HEK293 (cell line): ENCODE measurements around the gene ATXN1L.

Experiments
- CTCF ChIA-PET: fragments of 350-600 bp; formaldehyde crosslinking; extraction: SDS; loops from one replicate; lab custom pipeline; 2021; ENCODE audit warnings: antibody characterized with exemption; lab: Yijun Ruan, JAX
- POLR2A ChIA-PET: fragments of 300-600 bp; formaldehyde crosslinking; extraction: SDS; loops from one replicate; lab custom pipeline; 2020; ENCODE audit warnings: antibody characterized with exemption, inconsistent platforms; lab: Yijun Ruan, JAX
- H3K27ac ChIP-seq: fragments of 200-500 bp; sonication (Bioruptor generic); 2 replicates; pipeline ENCODE4 v1.5.1; 2014; ENCODE audit warnings: low read depth, low read length, control low read depth, inconsistent platforms; ENCODE audit errors: extremely low read depth
- H3K36me3 ChIP-seq, 2 experiments: fragments of 200-500 bp in 1 of 2; sonication (Bioruptor generic) in 1 of 2; 1 replicate in 1 of 2; 2 replicates in 1 of 2; pipeline ENCODE4 v1.5.1; 2014 to 2017; ENCODE audit warnings: inconsistent platforms in 2 of 2, low read length in 2 of 2; ENCODE audit not compliant: control insufficient read depth in 2 of 2, insufficient read depth in 1 of 2
- H3K4me1 ChIP-seq: fragments of 200-500 bp; sonication (Bioruptor generic); 2 replicates; pipeline ENCODE4 v1.5.1; 2014; ENCODE audit warnings: mild to moderate bottlenecking, low read length, inconsistent platforms; ENCODE audit not compliant: control insufficient read depth, insufficient read depth
- H3K4me3 ChIP-seq: 2 replicates; pipeline ENCODE4 v1.5.1; 2011; ENCODE audit warnings: low read depth, mild to moderate bottlenecking, control low read depth, low read length, moderate library complexity
- H3K9me3 ChIP-seq: fragments of 200-500 bp; sonication (Bioruptor generic); 2 replicates; pipeline ENCODE4 v1.5.1; 2014; ENCODE audit warnings: low read depth, low read length, inconsistent platforms; ENCODE audit not compliant: control insufficient read depth, insufficient read depth
- EGR2 ChIP-seq: fragments of 450-650 bp; formaldehyde crosslinking; IDR thresholded peaks from 2 replicates; pipeline ENCODE4 v1.5.1; 2016; ENCODE audit warnings: low read depth, missing biosample characterization, missing genetic modification characterization
- FEZF1 ChIP-seq: fragments of 450-650 bp; formaldehyde crosslinking; IDR thresholded peaks from 2 replicates; pipeline ENCODE4 v1.5.1; 2016; ENCODE audit warnings: missing biosample characterization, missing genetic modification characterization
- GLIS1 ChIP-seq: fragments of 450-650 bp; formaldehyde crosslinking; IDR thresholded peaks from 2 replicates; pipeline ENCODE4 v1.5.1; 2016; ENCODE audit warnings: missing biosample characterization, missing genetic modification characterization
- GLIS2 ChIP-seq: fragments of 450-650 bp; formaldehyde crosslinking; IDR thresholded peaks from 2 replicates; pipeline ENCODE4 v1.5.1; 2016; ENCODE audit warnings: missing biosample characterization, missing genetic modification characterization
- HOXA7 ChIP-seq: sonication (generic); formaldehyde crosslinking; IDR thresholded peaks from 2 replicates; pipeline ENCODE4 v1.8.1; 2022; ENCODE audit warnings: missing genetic modification reagents, borderline replicate concordance
- KLF1 ChIP-seq: fragments of 450-650 bp; formaldehyde crosslinking; IDR thresholded peaks from 2 replicates; pipeline ENCODE4 v1.5.1; 2016; ENCODE audit warnings: missing biosample characterization, missing genetic modification characterization
- KLF8 ChIP-seq: fragments of 450-650 bp; formaldehyde crosslinking; IDR thresholded peaks from 2 replicates; pipeline ENCODE4 v1.5.1; 2016; ENCODE audit warnings: missing biosample characterization, missing genetic modification characterization
- KLF9 ChIP-seq: fragments of 450-650 bp; formaldehyde crosslinking; IDR thresholded peaks from 2 replicates; pipeline ENCODE4 v1.5.1; 2016; ENCODE audit warnings: missing biosample characterization, missing genetic modification characterization, low read depth
- MEIS1 ChIP-seq: sonication (generic); formaldehyde crosslinking; IDR thresholded peaks from 2 replicates; pipeline ENCODE4 v1.8.1; 2022; ENCODE audit warnings: missing genetic modification reagents, mild to moderate bottlenecking, borderline replicate concordance
- PRDM1 ChIP-seq: fragments of 450-650 bp; formaldehyde crosslinking; IDR thresholded peaks from 2 replicates; pipeline ENCODE4; 2016; ENCODE audit warnings: missing biosample characterization, missing genetic modification characterization
- REPIN1 ChIP-seq: fragments of 450-650 bp; formaldehyde crosslinking; IDR thresholded peaks from 2 replicates; pipeline ENCODE4 v1.5.1; 2017; ENCODE audit warnings: missing biosample characterization, missing genetic modification characterization, low read depth
- SP2 ChIP-seq: fragments of 450-650 bp; formaldehyde crosslinking; IDR thresholded peaks from 2 replicates; pipeline ENCODE4 v1.5.1; 2016; ENCODE audit warnings: missing biosample characterization, missing genetic modification characterization
- SP3 ChIP-seq: fragments of 450-650 bp; formaldehyde crosslinking; IDR thresholded peaks from 2 replicates; pipeline ENCODE4 v1.5.1; 2016; ENCODE audit warnings: missing biosample characterization, missing genetic modification characterization
- ZFHX2 ChIP-seq: fragments of 450-650 bp; formaldehyde crosslinking; conservative IDR thresholded peaks from 2 replicates; pipeline ENCODE4 v1.5.1; 2016; ENCODE audit warnings: missing biosample characterization, missing genetic modification characterization
- ZFP69B ChIP-seq: fragments of 450-650 bp; formaldehyde crosslinking; IDR thresholded peaks from 2 replicates; pipeline ENCODE4 v1.5.1; 2016; ENCODE audit warnings: missing biosample characterization, missing genetic modification characterization
- ZNF335 ChIP-seq: fragments of 450-650 bp; formaldehyde crosslinking; conservative IDR thresholded peaks from 2 replicates; pipeline ENCODE4 v1.5.1; 2016; ENCODE audit warnings: missing biosample characterization, missing genetic modification characterization
- ZNF423 ChIP-seq: fragments of 450-650 bp; formaldehyde crosslinking; IDR thresholded peaks from 2 replicates; pipeline ENCODE4 v1.5.1; 2016; ENCODE audit warnings: missing biosample characterization, missing genetic modification characterization
- ZNF473 ChIP-seq: fragments of 450-650 bp; formaldehyde crosslinking; IDR thresholded peaks from 2 replicates; pipeline ENCODE4 v1.5.1; 2017; ENCODE audit warnings: missing biosample characterization, missing genetic modification characterization
- ZNF747 ChIP-seq: fragments of 450-650 bp; formaldehyde crosslinking; IDR thresholded peaks from 2 replicates; pipeline ENCODE4 v1.5.1; 2016; ENCODE audit warnings: missing biosample characterization, missing genetic modification characterization
- ZSCAN30 ChIP-seq: fragments of 450-650 bp; IDR thresholded peaks from 2 replicates; pipeline ENCODE4 v1.5.1; 2018; ENCODE audit warnings: missing biosample characterization, mild to moderate bottlenecking, missing genetic modification characterization, moderate library complexity
- TF ChIP-seq, protein P1 (sequence below): fragments of 450-650 bp; formaldehyde crosslinking; IDR thresholded peaks from 2 replicates; pipeline ENCODE4 v1.5.1; 2016; ENCODE audit warnings: missing biosample characterization, missing genetic modification characterization
- TF ChIP-seq, protein P2 (sequence below): fragments of 450-650 bp; formaldehyde crosslinking; IDR thresholded peaks from 2 replicates; pipeline ENCODE4 v1.5.1; 2016; ENCODE audit warnings: missing biosample characterization, missing genetic modification characterization
- TF ChIP-seq, protein P3 (sequence below): sonication (generic); formaldehyde crosslinking; IDR thresholded peaks from 2 replicates; pipeline ENCODE4 v1.8.1; 2022; ENCODE audit warnings: mild to moderate bottlenecking, moderate library complexity, missing genetic modification reagents

ATXN1L gene

DNA sequence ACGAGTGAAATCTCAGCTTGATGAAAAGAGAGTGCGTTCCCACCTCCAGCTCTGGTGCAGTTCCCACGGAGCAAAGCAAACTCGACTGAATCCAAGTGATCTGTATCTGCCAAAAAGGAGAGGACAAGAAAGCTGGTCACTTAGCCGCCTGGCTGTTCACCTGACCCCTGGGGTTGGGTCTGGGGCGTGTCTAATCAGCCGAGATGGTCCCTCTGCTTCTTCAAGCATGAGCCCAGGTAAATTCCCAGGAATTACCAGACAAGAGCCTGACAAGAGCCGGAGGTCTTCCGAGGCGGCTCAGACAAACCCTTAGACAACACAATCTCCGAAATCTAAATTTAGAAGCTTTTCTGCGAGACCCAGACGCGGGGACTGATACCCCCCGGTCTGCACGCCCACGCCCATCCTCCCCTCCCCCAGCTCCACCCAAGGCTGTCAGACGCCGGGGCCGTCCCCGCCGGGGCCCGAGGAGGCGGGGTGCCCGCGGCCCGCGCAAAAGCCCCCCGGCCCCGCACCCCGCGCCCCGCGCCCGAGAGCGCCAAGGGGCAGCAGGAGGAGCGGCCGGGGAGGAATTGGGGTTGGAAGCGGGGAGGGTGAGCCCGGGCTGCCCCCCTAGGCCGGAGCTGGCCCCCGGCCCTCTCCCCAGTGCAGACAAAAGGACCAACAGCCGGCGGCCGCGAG lies 37.5 kb downstream of the ATXN1L start:
- H3K4me3 ChIP-seq, result peak overlapping the region; percentile 82
- no peaks in the 10 kb centered on the region for H3K9me3 ChIP-seq
- CTCF ChIA-PET, result interaction anchor here (0.5 to 5.4 kb wide), 31 partner anchors 8 to 1125 kb away, joined by 3 to 59 read pairs (median 4); partner anchors contain the start of genes AP1G1, DHX38 and TXNL4B
- H3K27ac ChIP-seq, result peak overlapping the region; percentile 89
- POLR2A ChIA-PET, result interaction anchor here (0.9 to 2.8 kb wide), 5 partner anchors 11 to 385 kb away, joined by 3 to 51 read pairs (median 3); partner anchors contain the start of gene IST1
- TF ChIP-seq SP2 (tag by site-specific recombination), result peak; percentile 34; the same call in 1 of the 2 replicates
- peak; percentile 85 for TF ChIP-seq KLF1 (tag by site-specific recombination)
- TF ChIP-seq ZNF747 (tag by site-specific recombination), result no peak
- peak; percentile 53; the same call in 1 of the 2 replicates for TF ChIP-seq EGR2
- TF ChIP-seq KLF9 (tag by site-specific recombination), result peak; percentile 66; the same call in 1 of the 2 replicates
- no peak for TF ChIP-seq ZFP69B (tag by site-specific recombination)
- peak; percentile 71 for TF ChIP-seq SP3
- TF ChIP-seq ZNF335 (tag by site-specific recombination), result peak; percentile 80
- peak; percentile 39 for TF ChIP-seq ZFHX2 (tag by site-specific recombination)
- TF ChIP-seq ZNF473, result no peak
- peak; percentile 75; the same call in 1 of the 2 replicates for TF ChIP-seq KLF8 (tag by site-specific recombination)
- TF ChIP-seq, protein P1, sequence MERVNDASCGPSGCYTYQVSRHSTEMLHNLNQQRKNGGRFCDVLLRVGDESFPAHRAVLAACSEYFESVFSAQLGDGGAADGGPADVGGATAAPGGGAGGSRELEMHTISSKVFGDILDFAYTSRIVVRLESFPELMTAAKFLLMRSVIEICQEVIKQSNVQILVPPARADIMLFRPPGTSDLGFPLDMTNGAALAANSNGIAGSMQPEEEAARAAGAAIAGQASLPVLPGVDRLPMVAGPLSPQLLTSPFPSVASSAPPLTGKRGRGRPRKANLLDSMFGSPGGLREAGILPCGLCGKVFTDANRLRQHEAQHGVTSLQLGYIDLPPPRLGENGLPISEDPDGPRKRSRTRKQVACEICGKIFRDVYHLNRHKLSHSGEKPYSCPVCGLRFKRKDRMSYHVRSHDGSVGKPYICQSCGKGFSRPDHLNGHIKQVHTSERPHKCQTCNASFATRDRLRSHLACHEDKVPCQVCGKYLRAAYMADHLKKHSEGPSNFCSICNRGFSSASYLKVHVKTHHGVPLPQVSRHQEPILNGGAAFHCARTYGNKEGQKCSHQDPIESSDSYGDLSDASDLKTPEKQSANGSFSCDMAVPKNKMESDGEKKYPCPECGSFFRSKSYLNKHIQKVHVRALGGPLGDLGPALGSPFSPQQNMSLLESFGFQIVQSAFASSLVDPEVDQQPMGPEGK (tag by site-specific recombination), result peak; percentile 21
- TF ChIP-seq REPIN1, result no peak
- TF ChIP-seq GLIS2, result peak; percentile 79
- no peak for TF ChIP-seq ZSCAN30 (tag by site-specific recombination)
- no peak for TF ChIP-seq MEIS1
- no peak for TF ChIP-seq HOXA7 (CRISPR knock-in tag)
- TF ChIP-seq PRDM1 (tag by site-specific recombination), result peak; percentile 81; the same call in 1 of the 2 replicates
- TF ChIP-seq, protein P2, sequence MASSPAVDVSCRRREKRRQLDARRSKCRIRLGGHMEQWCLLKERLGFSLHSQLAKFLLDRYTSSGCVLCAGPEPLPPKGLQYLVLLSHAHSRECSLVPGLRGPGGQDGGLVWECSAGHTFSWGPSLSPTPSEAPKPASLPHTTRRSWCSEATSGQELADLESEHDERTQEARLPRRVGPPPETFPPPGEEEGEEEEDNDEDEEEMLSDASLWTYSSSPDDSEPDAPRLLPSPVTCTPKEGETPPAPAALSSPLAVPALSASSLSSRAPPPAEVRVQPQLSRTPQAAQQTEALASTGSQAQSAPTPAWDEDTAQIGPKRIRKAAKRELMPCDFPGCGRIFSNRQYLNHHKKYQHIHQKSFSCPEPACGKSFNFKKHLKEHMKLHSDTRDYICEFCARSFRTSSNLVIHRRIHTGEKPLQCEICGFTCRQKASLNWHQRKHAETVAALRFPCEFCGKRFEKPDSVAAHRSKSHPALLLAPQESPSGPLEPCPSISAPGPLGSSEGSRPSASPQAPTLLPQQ (tag by site-specific recombination), result 0 out of 2 replicates have a peak, but pooled peaks have one; percentile 4
- TF ChIP-seq FEZF1 (tag by site-specific recombination), result peak; percentile 88
- 0 out of 2 replicates have a peak, but pooled peaks have one; percentile 27 for TF ChIP-seq ZNF423 (tag by site-specific recombination)
- TF ChIP-seq GLIS1 (tag by site-specific recombination), result peak; percentile 63
- TF ChIP-seq, protein P3, sequence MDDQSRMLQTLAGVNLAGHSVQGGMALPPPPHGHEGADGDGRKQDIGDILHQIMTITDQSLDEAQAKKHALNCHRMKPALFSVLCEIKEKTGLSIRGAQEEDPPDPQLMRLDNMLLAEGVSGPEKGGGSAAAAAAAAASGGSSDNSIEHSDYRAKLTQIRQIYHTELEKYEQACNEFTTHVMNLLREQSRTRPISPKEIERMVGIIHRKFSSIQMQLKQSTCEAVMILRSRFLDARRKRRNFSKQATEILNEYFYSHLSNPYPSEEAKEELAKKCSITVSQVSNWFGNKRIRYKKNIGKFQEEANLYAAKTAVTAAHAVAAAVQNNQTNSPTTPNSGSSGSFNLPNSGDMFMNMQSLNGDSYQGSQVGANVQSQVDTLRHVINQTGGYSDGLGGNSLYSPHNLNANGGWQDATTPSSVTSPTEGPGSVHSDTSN (CRISPR knock-in tag), result no peak
- 0 out of 2 replicates have a peak, but pooled peaks cover 2% of the 10 kb centered on the region for H3K4me1 ChIP-seq
- H3K36me3 ChIP-seq, result peaks cover 13 to 31% of the 10 kb centered on the region in 2 experiments
